ENCODE results near the gene EIF4E1B.

The EIF4E1B gene

GRCh38 chr5:176628406-176629228 lies 1.9 kb upstream of the EIF4E1B start:
- Histone ChIP-seq H3K36me3 (ENCODE audit: insufficient read depth, low read length) (no peaks in the 10 kb centered on the region), H3K27ac (no peak overlapping the region), H3K9me3 (ENCODE audit: low read depth, low read length) (no peaks in the 10 kb centered on the region), H3K4me3 (no peak overlapping the region), H3K9ac (ENCODE audit: insufficient read length) (no peak overlapping the region)
- TF ChIP-seq FOXP2 (optimal IDR thresholded peaks at IDR 0.05; ENCODE audit: control extremely low read depth, extremely low read length, insufficient read depth): no peak
- TF ChIP-seq EZH2 (IDR thresholded peaks at IDR 0.05): no peak
- TF ChIP-seq POLR2AphosphoS5 (IDR thresholded peaks at IDR 0.05; ENCODE audit: borderline replicate concordance, low read depth, low read length): no peak
- no peak for DNase-seq (ENCODE audit: low read depth, low spot score)

- no peak overlapping the region for H3K27ac ChIP-seq
- TF ChIP-seq EZH2 (IDR thresholded peaks at IDR 0.05): no peak
- no peak for TF ChIP-seq POLR2AphosphoS5 (IDR thresholded peaks at IDR 0.05; ENCODE audit: borderline replicate concordance, low read depth, low read length)
- no peak for TF ChIP-seq FOXP2 (optimal IDR thresholded peaks at IDR 0.05; ENCODE audit: control extremely low read depth, extremely low read length, insufficient read depth)
- no peaks in the 10 kb centered on the region for H3K9me3 ChIP-seq (ENCODE audit: low read depth, low read length)
- H3K4me3 ChIP-seq: no peak overlapping the region
- H3K36me3 ChIP-seq (ENCODE audit: insufficient read depth, low read length): no peaks in the 10 kb centered on the region
- DNase-seq (ENCODE audit: low read depth, low spot score): no peak
- no peak overlapping the region for H3K9ac ChIP-seq (ENCODE audit: insufficient read length)
Measured at GRCh38 chr5:176629317-176629852, 1.1 kb upstream of the EIF4E1B start.

- TF ChIP-seq FOXP2 (optimal IDR thresholded peaks at IDR 0.05; ENCODE audit: control extremely low read depth, extremely low read length, insufficient read depth): no peak
- no peak for TF ChIP-seq EZH2 (IDR thresholded peaks at IDR 0.05)
- no peak for TF ChIP-seq POLR2AphosphoS5 (IDR thresholded peaks at IDR 0.05; ENCODE audit: borderline replicate concordance, low read depth, low read length)
- no peaks in the 10 kb centered on the region for H3K36me3 ChIP-seq (ENCODE audit: insufficient read depth, low read length)
- peak overlapping the region; percentile 62 for H3K4me3 ChIP-seq
- no peaks in the 10 kb centered on the region for H3K9me3 ChIP-seq (ENCODE audit: low read depth, low read length)
- H3K9ac ChIP-seq (ENCODE audit: insufficient read length): no peak overlapping the region
- H3K27ac ChIP-seq: no peak overlapping the region
- DNase-seq (ENCODE audit: low read depth, low spot score): no peak
Measured at GRCh38 chr5:176630681-176631222, 277 bp downstream of the EIF4E1B start.

- Histone ChIP-seq H3K4me3 (no peak overlapping the region), H3K9me3 (ENCODE audit: low read depth, low read length) (no peaks in the 10 kb centered on the region), H3K36me3 (ENCODE audit: insufficient read depth, low read length) (no peaks in the 10 kb centered on the region), H3K27ac (no peak overlapping the region), H3K9ac (ENCODE audit: insufficient read length) (no peak overlapping the region)
- DNase-seq (ENCODE audit: low read depth, low spot score): no peak
- TF ChIP-seq EZH2 (IDR thresholded peaks at IDR 0.05) (no peak), FOXP2 (optimal IDR thresholded peaks at IDR 0.05; ENCODE audit: control extremely low read depth, extremely low read length, insufficient read depth) (no peak), POLR2AphosphoS5 (IDR thresholded peaks at IDR 0.05; ENCODE audit: borderline replicate concordance, low read depth, low read length) (no peak)
Measured at GRCh38 chr5:176631383-176632200, 1.1 kb downstream of the EIF4E1B start.

GRCh38 chr5:176632745-176633144 lies 2.3 kb downstream of the EIF4E1B start:
- Histone ChIP-seq H3K36me3 (ENCODE audit: insufficient read depth, low read length) (no peaks in the 10 kb centered on the region), H3K4me3 (no peak overlapping the region), H3K9me3 (ENCODE audit: low read depth, low read length) (no peaks in the 10 kb centered on the region), H3K9ac (ENCODE audit: insufficient read length) (no peak overlapping the region), H3K27ac (no peak overlapping the region)
- TF ChIP-seq FOXP2 (optimal IDR thresholded peaks at IDR 0.05; ENCODE audit: control extremely low read depth, extremely low read length, insufficient read depth) (no peak), POLR2AphosphoS5 (IDR thresholded peaks at IDR 0.05; ENCODE audit: borderline replicate concordance, low read depth, low read length) (no peak), EZH2 (IDR thresholded peaks at IDR 0.05) (no peak)
- no peak for DNase-seq (ENCODE audit: low read depth, low spot score)

GRCh38 chr5:176633598-176633997 lies 3.1 kb downstream of the EIF4E1B start:
- Histone ChIP-seq H3K36me3 (ENCODE audit: insufficient read depth, low read length) (no peaks in the 10 kb centered on the region), H3K9me3 (ENCODE audit: low read depth, low read length) (no peaks in the 10 kb centered on the region), H3K4me3 (no peak overlapping the region), H3K9ac (ENCODE audit: insufficient read length) (no peak overlapping the region), H3K27ac (no peak overlapping the region)
- no peak for TF ChIP-seq FOXP2 (optimal IDR thresholded peaks at IDR 0.05; ENCODE audit: control extremely low read depth, extremely low read length, insufficient read depth)
- no peak for TF ChIP-seq POLR2AphosphoS5 (IDR thresholded peaks at IDR 0.05; ENCODE audit: borderline replicate concordance, low read depth, low read length)
- TF ChIP-seq EZH2 (IDR thresholded peaks at IDR 0.05): no peak
- no peak for DNase-seq (ENCODE audit: low read depth, low spot score)

- no peak for DNase-seq (ENCODE audit: low read depth, low spot score)
- no peak for TF ChIP-seq FOXP2 (optimal IDR thresholded peaks at IDR 0.05; ENCODE audit: control extremely low read depth, extremely low read length, insufficient read depth)
- no peak for TF ChIP-seq POLR2AphosphoS5 (IDR thresholded peaks at IDR 0.05; ENCODE audit: borderline replicate concordance, low read depth, low read length)
- TF ChIP-seq EZH2 (IDR thresholded peaks at IDR 0.05): no peak
- Histone ChIP-seq H3K9me3 (ENCODE audit: low read depth, low read length) (no peaks in the 10 kb centered on the region), H3K4me3 (no peak overlapping the region), H3K36me3 (ENCODE audit: insufficient read depth, low read length) (no peaks in the 10 kb centered on the region), H3K27ac (no peak overlapping the region), H3K9ac (ENCODE audit: insufficient read length) (no peak overlapping the region)
Measured at GRCh38 chr5:176636426-176636825, 6.0 kb downstream of the EIF4E1B start.

GRCh38 chr5:176637556-176637955 lies 7.1 kb downstream of the EIF4E1B start:
- no peak for DNase-seq (ENCODE audit: low read depth, low spot score)
- no peak overlapping the region for H3K27ac ChIP-seq
- H3K36me3 ChIP-seq (ENCODE audit: insufficient read depth, low read length): no peaks in the 10 kb centered on the region
- TF ChIP-seq POLR2AphosphoS5 (IDR thresholded peaks at IDR 0.05; ENCODE audit: borderline replicate concordance, low read depth, low read length): no peak
- no peak overlapping the region for H3K9ac ChIP-seq (ENCODE audit: insufficient read length)
- no peaks in the 10 kb centered on the region for H3K9me3 ChIP-seq (ENCODE audit: low read depth, low read length)
- H3K4me3 ChIP-seq: no peak overlapping the region

Measured in SK-N-MC (cell line).